ENCODE results near the gene TAAR1.

The TAAR1 gene

DNA sequence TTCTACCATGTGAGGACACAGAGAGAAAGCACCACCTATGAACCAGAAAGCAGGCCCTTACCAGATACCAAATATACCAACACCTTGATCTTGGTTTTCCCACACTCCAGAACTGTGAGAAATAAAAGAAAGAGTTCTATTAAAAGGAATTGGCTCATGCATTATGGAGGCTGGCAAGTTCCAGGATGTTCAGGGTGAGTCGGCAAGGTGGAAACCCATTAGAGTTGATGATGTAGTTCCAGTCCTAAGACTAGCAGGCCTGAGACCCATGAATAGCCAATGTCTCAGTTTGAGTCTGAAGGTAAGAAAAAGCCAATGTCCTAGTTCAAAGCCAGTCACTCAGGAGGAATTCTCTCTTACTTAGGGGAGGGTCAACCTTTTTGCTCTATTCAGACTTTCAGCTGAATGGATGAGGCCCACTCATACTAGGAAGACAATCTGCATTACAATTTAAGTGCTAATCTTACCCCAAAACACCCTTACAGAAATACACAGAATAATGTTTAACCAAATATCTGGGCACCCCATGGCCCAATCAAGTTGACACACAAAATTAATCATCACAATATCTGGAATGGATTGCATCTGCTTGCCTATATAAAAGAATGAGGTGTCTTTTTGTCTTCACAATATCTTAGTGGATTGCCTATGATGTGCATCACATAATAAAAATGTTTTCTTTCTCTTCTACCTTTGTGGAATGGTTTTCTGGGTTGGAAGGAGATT is 5.5 kb upstream of the TAAR1 start:
- in situ Hi-C loops (cut with MboI; ENCODE audit: low pct_unique_long_range_greater_than_20kb, low sequenced_read_pairs, unreplicated experiment): loop anchor here (10.0 kb wide), 1 partner anchor 100 kb away; no protein-coding TSS in a partner anchor
- TF ChIP-seq, protein P1, sequence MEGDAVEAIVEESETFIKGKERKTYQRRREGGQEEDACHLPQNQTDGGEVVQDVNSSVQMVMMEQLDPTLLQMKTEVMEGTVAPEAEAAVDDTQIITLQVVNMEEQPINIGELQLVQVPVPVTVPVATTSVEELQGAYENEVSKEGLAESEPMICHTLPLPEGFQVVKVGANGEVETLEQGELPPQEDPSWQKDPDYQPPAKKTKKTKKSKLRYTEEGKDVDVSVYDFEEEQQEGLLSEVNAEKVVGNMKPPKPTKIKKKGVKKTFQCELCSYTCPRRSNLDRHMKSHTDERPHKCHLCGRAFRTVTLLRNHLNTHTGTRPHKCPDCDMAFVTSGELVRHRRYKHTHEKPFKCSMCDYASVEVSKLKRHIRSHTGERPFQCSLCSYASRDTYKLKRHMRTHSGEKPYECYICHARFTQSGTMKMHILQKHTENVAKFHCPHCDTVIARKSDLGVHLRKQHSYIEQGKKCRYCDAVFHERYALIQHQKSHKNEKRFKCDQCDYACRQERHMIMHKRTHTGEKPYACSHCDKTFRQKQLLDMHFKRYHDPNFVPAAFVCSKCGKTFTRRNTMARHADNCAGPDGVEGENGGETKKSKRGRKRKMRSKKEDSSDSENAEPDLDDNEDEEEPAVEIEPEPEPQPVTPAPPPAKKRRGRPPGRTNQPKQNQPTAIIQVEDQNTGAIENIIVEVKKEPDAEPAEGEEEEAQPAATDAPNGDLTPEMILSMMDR (IDR thresholded peaks at IDR 0.05; ENCODE audit: extremely low read depth, insufficient read depth, missing control alignments): no peak
- DNase-seq (ENCODE audit: low spot score): no peak

DNA sequence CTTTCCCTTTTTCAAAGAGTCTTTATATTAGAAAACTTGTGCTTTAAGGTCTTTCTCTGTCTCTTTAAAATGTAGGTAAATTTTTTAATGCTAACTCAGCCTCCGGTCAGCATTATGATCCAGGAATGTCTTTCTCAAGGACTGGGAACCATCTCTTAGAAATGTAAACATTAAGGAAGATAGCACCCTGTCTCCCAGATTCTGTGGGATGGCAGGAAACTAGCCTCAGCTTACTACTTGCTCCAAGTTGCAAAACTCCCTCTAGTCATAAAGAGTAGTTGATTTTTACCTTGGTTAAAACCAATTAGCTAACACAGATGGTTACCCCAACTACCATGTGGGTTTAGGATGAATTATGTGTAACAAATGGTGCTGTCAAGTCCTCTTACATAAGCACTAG is 4.7 kb upstream of the TAAR1 start:
- in situ Hi-C loops (cut with MboI; ENCODE audit: low pct_unique_long_range_greater_than_20kb, low sequenced_read_pairs, unreplicated experiment): loop anchor here (10.0 kb wide), 1 partner anchor 101 kb away; no protein-coding TSS in a partner anchor
- TF ChIP-seq, protein P1 (IDR thresholded peaks at IDR 0.05; ENCODE audit: extremely low read depth, insufficient read depth, missing control alignments): no peak
- no peak for DNase-seq (ENCODE audit: low spot score)

- in situ Hi-C loops (cut with MboI; ENCODE audit: low pct_unique_long_range_greater_than_20kb, low sequenced_read_pairs, unreplicated experiment): loop anchor here (10.0 kb wide), 1 partner anchor 103 kb away; no protein-coding TSS in a partner anchor
- TF ChIP-seq, protein P1 (IDR thresholded peaks at IDR 0.05; ENCODE audit: extremely low read depth, insufficient read depth, missing control alignments): no peak
- no peak for DNase-seq (ENCODE audit: low spot score)
Measured at GRCh38 chr6:132661906-132662305, 2.9 kb upstream of the TAAR1 start.

DNA sequence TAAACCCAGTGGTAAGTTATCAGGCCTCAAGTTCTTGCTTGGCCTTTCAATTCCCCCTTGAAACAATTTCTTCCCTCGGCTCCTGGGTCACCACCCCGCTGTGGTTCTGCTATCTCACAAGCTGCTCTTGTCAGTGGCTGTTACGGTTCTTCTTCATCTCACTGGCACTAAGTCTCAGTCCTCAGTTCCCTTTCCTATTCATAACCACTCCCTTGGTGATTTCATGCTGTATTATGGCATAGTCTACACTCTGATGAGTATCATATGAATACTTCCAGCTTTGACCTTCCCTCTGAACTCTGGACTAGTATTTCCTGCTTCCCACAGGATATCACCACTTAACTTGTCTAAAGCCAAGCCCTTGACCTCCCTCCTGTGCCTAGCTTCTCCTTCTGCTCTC is 7.9 kb downstream of the TAAR1 start:
- in situ Hi-C loops (cut with MboI; ENCODE audit: low pct_unique_long_range_greater_than_20kb, low sequenced_read_pairs, unreplicated experiment): no loop called here
- no peak for DNase-seq (ENCODE audit: low spot score)
- TF ChIP-seq, protein P1 (IDR thresholded peaks at IDR 0.05; ENCODE audit: extremely low read depth, insufficient read depth, missing control alignments): no peak

- in situ Hi-C loops (cut with MboI; ENCODE audit: low pct_unique_long_range_greater_than_20kb, low sequenced_read_pairs, unreplicated experiment): no loop called here
- TF ChIP-seq, protein P1 (IDR thresholded peaks at IDR 0.05; ENCODE audit: extremely low read depth, insufficient read depth, missing control alignments): no peak
- no peak for DNase-seq (ENCODE audit: low spot score)
Measured at GRCh38 chr6:132650429-132650828, 8.6 kb downstream of the TAAR1 start.

DNA sequence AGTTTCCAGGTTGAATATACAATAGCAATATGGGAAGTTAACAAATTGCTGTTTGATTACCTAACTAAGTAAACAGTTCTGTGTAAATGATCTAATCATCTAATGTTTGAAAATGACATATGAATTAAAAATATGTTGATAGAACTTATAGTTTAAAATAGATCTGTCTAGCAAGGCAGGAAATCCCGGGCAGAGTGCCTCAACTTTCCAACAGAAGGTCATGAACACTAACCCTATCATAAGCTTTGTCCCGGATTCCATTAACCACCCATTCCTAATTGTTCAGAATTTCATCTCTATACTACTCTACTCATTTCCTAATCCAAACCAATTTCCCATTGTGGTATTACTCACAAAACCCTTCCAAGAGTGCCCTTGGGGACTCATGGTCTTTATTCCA is 10.2 kb downstream of the TAAR1 start:
- in situ Hi-C loops (cut with MboI; ENCODE audit: low pct_unique_long_range_greater_than_20kb, low sequenced_read_pairs, unreplicated experiment): no loop called here
- TF ChIP-seq, protein P1 (IDR thresholded peaks at IDR 0.05; ENCODE audit: extremely low read depth, insufficient read depth, missing control alignments): no peak

More for the DNA sequence above, 10.2 kb downstream of the TAAR1 start:
- DNase-seq (ENCODE audit: low spot score): no peak
